Measurements from ENCODE around the gene DCANP1.

DNA sequence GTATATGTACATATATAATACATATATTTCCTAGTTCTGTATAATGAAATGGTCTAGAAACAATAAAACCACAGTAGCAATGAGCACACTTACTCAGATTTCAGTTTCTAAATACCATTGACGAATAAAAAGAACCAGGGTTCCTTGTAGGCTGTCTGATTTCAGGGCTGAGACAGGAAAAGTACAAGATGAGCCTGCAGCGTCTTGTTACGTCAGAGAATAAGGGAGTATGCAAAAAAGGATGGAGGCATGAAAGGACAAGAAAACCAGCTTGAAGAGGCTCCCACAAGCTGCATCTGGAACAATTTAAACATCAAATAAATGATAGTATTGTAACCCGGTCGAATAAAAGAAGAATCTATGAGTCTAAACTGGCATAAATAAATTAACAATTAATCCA, 22.8 kb upstream of the DCANP1 start:
- TF ChIP-seq, protein P1, sequence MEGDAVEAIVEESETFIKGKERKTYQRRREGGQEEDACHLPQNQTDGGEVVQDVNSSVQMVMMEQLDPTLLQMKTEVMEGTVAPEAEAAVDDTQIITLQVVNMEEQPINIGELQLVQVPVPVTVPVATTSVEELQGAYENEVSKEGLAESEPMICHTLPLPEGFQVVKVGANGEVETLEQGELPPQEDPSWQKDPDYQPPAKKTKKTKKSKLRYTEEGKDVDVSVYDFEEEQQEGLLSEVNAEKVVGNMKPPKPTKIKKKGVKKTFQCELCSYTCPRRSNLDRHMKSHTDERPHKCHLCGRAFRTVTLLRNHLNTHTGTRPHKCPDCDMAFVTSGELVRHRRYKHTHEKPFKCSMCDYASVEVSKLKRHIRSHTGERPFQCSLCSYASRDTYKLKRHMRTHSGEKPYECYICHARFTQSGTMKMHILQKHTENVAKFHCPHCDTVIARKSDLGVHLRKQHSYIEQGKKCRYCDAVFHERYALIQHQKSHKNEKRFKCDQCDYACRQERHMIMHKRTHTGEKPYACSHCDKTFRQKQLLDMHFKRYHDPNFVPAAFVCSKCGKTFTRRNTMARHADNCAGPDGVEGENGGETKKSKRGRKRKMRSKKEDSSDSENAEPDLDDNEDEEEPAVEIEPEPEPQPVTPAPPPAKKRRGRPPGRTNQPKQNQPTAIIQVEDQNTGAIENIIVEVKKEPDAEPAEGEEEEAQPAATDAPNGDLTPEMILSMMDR (IDR thresholded peaks at IDR 0.05): no peak
- TF ChIP-seq ZFX (IDR thresholded peaks at IDR 0.05; ENCODE audit: borderline replicate concordance): no peak

Data from 22Rv1 (cell line).